Mononuclear cell (primary cell): ENCODE data around the gene RBM33. TPM values are rescaled to one million over a fixed set of nuclear protein-coding genes. Genes with fewer than 3 reads are reported as not detected.

Source experiments
- H3K27me3 ChIP-seq: 2 replicates; pipeline ENCODE4 v1.6.0; 2011; ENCODE audit warnings: low read length, control low read depth; ENCODE audit not compliant: insufficient read depth
- H3K4me1 ChIP-seq: 2 replicates; pipeline ENCODE4 v1.5.1; 2011; ENCODE audit warnings: mild to moderate bottlenecking, low read length, control low read depth; ENCODE audit not compliant: insufficient read depth
- H3K4me3 ChIP-seq: 2 replicates; pipeline ENCODE4 v1.5.1; 2011; ENCODE audit warnings: mild to moderate bottlenecking, low read length, moderate library complexity
- H3K9me3 ChIP-seq: 2 replicates; pipeline ENCODE4 v1.5.1; 2011; ENCODE audit warnings: low read depth, mild to moderate bottlenecking, control low read depth, low read length
- total RNA-seq: library from RNA; depleted of rRNA; stranded (reverse); fragments of >200 nt; gene quantifications from one replicate; pipeline ENCODE4 v1.2.3, GENCODE V29; 2012

The RBM33 gene
- total RNA-seq, 1 donor, result 100 TPM

DNA sequence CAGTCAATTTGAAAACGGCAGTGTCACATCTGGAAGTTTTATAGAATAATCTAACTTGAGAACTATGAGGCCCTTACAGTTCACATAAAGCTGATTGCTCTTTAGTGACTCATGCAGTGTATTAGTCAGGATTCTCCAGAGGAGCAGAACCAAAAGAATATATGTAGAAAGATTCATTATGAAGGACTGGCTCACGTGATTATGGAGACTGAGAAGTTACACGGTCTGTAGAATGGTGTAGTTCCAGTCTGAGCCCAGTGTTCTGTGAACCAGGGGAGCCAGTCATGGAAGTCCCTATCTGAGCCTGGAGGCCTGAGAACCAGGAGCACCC, 21.5 kb downstream of the RBM33 start:
- Histone ChIP-seq H3K4me1 (peaks cover 18% of the 10 kb centered on the region), H3K27me3 (no peaks in the 10 kb centered on the region), H3K4me3 (no peak overlapping the region), H3K9me3 (no peaks in the 10 kb centered on the region)

GRCh38 chr7:155667241-155667829, 22.9 kb downstream of the RBM33 start:
- Histone ChIP-seq H3K4me1 (peaks cover 12% of the 10 kb centered on the region), H3K27me3 (no peaks in the 10 kb centered on the region)

DNA sequence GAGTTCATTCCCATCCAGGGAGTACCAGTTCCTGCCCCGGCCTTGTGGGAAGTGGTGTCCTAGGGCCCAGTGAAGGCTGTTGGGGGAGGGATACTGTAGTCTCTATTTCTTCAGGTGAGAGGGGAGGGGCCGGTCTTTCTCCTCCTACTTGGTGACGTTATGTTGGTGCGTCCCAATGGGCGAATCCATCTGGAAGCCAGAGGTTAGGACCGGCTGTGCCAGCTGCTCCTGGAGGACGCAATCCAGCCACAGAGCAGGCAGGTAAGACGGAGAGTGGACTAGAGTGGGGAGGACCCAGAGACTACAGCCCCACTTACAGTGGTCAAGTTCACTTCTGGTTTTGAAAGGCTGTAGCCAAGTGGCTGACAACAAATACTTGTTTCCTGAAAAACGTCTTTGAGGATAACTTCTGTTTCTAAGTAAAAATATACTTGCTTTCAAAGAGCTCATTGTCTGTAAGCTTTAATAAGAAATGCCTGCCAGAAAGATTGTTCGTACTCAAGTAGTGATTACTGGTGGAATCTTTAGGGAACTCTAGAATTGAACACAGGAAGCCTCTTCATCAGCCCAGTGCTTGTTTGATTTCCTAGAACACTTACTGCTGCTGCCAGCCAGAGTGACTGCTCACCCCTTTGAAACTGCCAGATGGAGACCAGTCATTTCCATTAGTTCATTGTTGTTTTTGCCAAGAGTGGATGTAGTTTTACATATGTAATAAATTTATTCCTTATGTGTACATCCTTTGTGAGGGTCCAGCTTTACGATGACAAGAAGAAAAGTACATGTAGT, 25.4 kb downstream of the RBM33 start:
- no peaks in the 10 kb centered on the region for H3K27me3 ChIP-seq
- peaks cover 7% of the 10 kb centered on the region for H3K4me1 ChIP-seq
- H3K9me3 ChIP-seq, result no peaks in the 10 kb centered on the region
- no peak overlapping the region for H3K4me3 ChIP-seq

More at GRCh38 chr7:155667241-155667829, 22.9 kb downstream of the RBM33 start:
- Histone ChIP-seq H3K9me3 (no peaks in the 10 kb centered on the region), H3K4me3 (no peak overlapping the region)

GRCh38 chr7:155670521-155670920, 26.1 kb downstream of the RBM33 start:
- peaks cover 7% of the 10 kb centered on the region for H3K4me1 ChIP-seq
- no peak overlapping the region for H3K4me3 ChIP-seq
- H3K27me3 ChIP-seq, result no peaks in the 10 kb centered on the region
- H3K9me3 ChIP-seq, result no peaks in the 10 kb centered on the region

DNA sequence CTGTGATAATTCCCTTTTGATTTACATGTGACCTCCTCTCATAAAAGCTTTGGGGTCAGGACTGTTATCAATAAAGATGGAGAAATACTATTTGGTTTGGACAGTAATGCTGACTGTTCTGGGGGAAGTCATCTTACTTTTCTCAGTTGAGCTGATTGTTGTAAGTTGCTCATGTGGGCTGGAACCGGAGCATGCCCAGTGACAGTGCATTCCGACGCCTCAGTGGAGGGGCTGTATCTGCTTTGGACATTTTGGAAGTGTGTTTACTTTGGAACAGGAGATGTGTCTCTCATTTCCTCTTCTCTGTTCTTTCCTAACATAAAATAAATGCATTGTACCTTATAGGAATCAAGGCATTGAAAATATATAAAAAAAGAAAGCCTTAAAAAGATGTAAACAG, 30.1 kb downstream of the RBM33 start:
- Histone ChIP-seq H3K9me3 (no peaks in the 10 kb centered on the region), H3K4me3 (no peak overlapping the region), H3K27me3 (no peaks in the 10 kb centered on the region), H3K4me1 (peaks cover 18% of the 10 kb centered on the region)

DNA sequence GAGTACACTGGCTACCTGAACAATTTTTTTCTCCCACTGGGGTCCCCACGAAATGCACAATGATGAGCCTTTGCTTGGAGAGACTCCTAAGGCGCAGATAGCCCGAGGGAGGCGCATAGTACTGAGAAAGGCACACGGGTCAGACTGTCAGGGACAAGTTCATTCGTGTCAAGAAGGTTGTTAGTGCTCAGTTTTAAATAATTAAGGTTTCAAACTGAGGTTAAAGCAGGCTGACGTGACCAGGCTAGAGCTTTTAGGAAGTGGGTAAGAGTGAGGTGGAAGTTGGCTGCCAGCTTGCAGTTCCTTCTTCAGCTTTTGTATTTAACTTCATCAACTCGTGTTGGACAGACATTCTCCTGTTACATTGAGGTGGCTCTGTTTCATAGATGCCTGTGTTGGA, 31.6 kb downstream of the RBM33 start:
- no peaks in the 10 kb centered on the region for H3K9me3 ChIP-seq
- no peak overlapping the region for H3K4me3 ChIP-seq
- peaks cover 18% of the 10 kb centered on the region for H3K4me1 ChIP-seq
- no peaks in the 10 kb centered on the region for H3K27me3 ChIP-seq

DNA sequence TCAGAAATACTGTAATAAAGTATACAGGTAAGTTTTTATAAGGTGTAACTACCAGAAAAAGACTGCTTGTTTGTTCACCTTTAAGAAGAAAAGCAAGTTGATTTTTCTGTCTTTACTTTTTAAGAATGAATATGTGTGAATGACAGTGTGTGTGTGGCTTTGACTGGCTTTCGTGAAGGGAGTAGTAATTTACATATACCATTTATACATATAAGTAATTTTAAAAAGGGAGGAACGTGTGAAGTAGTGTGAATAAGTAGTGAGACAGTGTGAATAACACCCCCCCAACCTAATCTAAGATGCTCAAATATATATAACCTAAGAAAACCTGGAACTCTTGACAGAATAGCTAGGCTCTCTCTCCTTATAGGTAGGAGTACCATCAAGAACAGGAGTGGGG, 33.2 kb downstream of the RBM33 start:
- H3K4me3 ChIP-seq, result no peak overlapping the region
- peaks cover 18% of the 10 kb centered on the region for H3K4me1 ChIP-seq
- no peaks in the 10 kb centered on the region for H3K27me3 ChIP-seq
- H3K9me3 ChIP-seq, result no peaks in the 10 kb centered on the region

DNA sequence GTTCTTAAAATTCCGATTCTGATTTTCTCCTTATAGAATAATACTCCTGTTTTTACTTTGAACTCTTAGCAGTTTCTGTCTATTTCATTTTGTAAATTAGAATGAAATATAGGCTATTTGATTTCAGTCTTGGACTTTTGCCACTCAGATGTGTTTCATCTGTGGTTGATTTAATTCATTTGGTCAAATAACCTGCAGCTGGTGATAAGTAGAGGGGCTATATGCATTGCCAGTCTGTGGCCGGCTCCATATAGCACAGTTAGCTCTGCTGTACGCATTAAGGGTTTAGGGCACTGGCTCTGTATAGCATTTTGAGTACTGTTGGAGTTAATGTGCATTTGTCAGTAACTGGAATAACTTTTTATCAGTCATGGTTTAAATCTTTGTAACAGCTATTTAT, 35.7 kb downstream of the RBM33 start:
- Histone ChIP-seq H3K4me3 (no peak overlapping the region), H3K4me1 (peaks cover 18% of the 10 kb centered on the region), H3K27me3 (no peaks in the 10 kb centered on the region), H3K9me3 (no peaks in the 10 kb centered on the region)

DNA sequence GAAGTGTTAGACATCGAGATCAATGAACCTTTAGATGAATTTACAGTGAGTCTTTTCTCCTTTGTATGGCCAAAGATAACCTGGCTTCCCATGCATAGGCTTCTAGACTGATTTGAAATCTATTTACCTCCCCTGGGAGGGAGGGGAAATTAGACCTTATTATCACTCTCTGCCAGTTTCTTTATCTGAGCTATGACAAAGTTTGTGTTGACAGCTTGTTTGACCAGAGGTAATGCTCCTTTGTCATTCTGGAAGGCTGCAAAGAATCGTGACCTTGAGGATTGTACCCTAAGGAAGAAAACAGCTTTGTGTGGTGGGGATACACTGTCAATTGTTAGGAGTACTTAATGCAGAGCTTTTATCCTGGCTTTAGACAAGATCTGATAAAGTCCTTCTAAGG, 36.4 kb downstream of the RBM33 start:
- Histone ChIP-seq H3K4me1 (peaks cover 15% of the 10 kb centered on the region), H3K4me3 (no peak overlapping the region), H3K9me3 (no peaks in the 10 kb centered on the region), H3K27me3 (no peaks in the 10 kb centered on the region)

GRCh38 chr7:155681663-155682062, 37.2 kb downstream of the RBM33 start:
- Histone ChIP-seq H3K9me3 (no peaks in the 10 kb centered on the region), H3K4me1 (peaks cover 7% of the 10 kb centered on the region), H3K27me3 (no peaks in the 10 kb centered on the region), H3K4me3 (no peak overlapping the region)

DNA sequence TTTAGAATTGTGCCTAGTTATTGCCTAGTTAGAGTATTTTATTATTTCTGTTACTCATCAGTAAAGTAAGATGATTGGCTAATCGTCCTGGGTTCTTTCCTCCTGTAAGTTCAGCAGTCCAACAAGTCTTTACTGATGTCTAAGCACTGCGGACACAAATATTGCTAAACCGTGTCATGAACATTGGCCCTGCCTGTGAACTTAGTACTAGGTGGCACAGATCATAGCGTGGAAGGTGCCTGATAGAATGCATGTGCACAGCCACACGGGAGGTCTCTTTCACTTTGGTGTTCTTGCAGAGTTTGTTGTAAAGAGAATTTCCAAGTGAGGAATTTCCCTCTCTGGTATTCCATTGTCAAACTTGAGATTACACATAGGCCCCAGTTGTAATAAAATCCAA, 38.0 kb downstream of the RBM33 start:
- Histone ChIP-seq H3K4me1 (no peaks in the 10 kb centered on the region), H3K9me3 (no peaks in the 10 kb centered on the region)

GRCh38 chr7:155683098-155683497, 38.6 kb downstream of the RBM33 start:
- H3K27me3 ChIP-seq, result no peaks in the 10 kb centered on the region

More for the DNA sequence above, 38.0 kb downstream of the RBM33 start:
- H3K4me3 ChIP-seq, result no peak overlapping the region
- no peaks in the 10 kb centered on the region for H3K27me3 ChIP-seq

DNA sequence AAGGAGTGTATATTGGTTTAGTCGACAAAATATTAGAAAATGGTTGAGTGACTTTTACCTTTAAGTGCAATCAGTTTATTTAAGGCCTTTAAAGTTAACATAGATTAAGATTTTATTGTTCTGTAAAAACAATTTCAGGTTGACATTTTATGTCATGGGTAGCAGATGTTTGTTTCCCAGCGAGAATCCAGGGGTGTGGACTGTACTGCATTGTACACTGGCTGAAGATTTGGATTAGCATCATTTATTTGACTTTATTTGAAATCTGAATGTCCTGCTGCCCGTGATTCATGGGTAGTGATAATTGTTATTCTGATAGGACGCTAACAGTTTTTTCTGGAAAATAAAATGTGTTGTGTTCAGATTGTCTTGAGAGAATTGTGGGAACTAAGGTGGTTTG, 39.3 kb downstream of the RBM33 start:
- Histone ChIP-seq H3K9me3 (no peaks in the 10 kb centered on the region), H3K4me1 (no peaks in the 10 kb centered on the region), H3K27me3 (no peaks in the 10 kb centered on the region), H3K4me3 (no peak overlapping the region)

More at GRCh38 chr7:155683098-155683497, 38.6 kb downstream of the RBM33 start:
- H3K9me3 ChIP-seq, result no peaks in the 10 kb centered on the region
- no peaks in the 10 kb centered on the region for H3K4me1 ChIP-seq
- no peak overlapping the region for H3K4me3 ChIP-seq

- no peak overlapping the region for H3K4me3 ChIP-seq
- H3K27me3 ChIP-seq, result no peaks in the 10 kb centered on the region
- no peaks in the 10 kb centered on the region for H3K4me1 ChIP-seq
- H3K9me3 ChIP-seq, result no peaks in the 10 kb centered on the region
Measured at GRCh38 chr7:155684543-155684942, 40.1 kb downstream of the RBM33 start.

DNA sequence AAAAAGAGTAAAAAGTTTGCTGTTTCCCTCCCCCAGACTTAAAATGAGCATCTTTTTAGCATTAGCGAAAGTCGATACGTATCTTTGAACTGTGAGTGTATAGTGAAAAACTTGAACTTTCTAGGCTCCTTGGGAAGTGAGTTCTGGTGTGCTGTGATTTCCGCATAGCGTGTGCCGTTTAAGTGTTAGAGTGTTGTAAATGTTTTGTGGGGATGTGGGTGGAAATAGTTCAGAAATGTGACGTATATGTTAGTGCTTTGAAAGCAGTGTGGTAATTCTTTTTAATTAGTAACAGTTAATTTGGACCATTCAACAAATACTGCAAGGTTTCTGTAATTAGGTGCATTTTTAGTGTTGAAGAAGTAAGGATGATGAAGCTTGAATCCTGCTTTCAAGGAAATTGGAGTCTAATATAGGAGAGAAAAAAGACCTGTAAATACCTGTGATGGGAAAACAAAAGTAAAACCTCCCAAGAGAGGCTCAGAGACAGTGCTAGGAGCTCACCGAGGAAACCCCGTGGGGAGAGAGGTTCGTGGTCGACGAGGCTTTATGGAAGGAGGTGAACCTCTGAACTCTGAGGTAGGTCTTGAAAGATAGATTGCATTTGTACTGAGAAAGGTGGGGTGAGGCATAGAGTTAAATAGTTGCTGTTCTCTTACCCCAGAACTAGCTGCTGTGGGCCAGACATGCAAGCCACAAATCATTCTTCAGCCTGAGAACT, 40.8 kb downstream of the RBM33 start:
- Histone ChIP-seq H3K4me3 (no peak overlapping the region), H3K4me1 (no peaks in the 10 kb centered on the region)

More for the DNA sequence above, 40.8 kb downstream of the RBM33 start:
- Histone ChIP-seq H3K27me3 (no peaks in the 10 kb centered on the region), H3K9me3 (no peaks in the 10 kb centered on the region)
